NCI-H774 (cell line): ENCODE data around the gene UGT1A7.
"Not testable (repeated sequence)": the region's sequence is repeated elsewhere in the genome, so short reads cannot be mapped to it uniquely, and the experiment has no call there.

Source experiments
- DNase-seq: peaks from one replicate; lab custom pipeline; 2025; lab: John Stamatoyannopoulos, UW

The UGT1A7 gene

GRCh38 chr2:233712611-233713261, 31.0 kb downstream of the UGT1A7 start, which contains the start of gene UGT1A5:
TSS of gene UGT1A5 (plus strand) at chr2:233712907. CDS start at chr2:233712992, 85 bp downstream.
- DNase-seq = no peak

- DNase-seq = no peak
Measured at GRCh38 chr2:233713262-233713615, 31.5 kb downstream of the UGT1A7 start.

GRCh38 chr2:233714121-233714520, 32.4 kb downstream of the UGT1A7 start:
- DNase-seq = no peak

- DNase-seq = no peak
Measured at GRCh38 chr2:233718552-233718951, 36.9 kb downstream of the UGT1A7 start, which contains the start of gene UGT1A4. TSS of gene UGT1A4 (plus strand) at chr2:233718736. CDS start at chr2:233718821, 85 bp downstream.

GRCh38 chr2:233728723-233729301, 47.1 kb downstream of the UGT1A7 start, which contains the start of gene UGT1A3:
TSS of gene UGT1A3 (plus strand) at chr2:233729042. CDS start at chr2:233729127, 85 bp downstream.
- DNase-seq = no peak

- DNase-seq = not testable (repeated sequence)
Measured at GRCh38 chr2:233736868-233737653, 55.4 kb downstream of the UGT1A7 start.

GRCh38 chr2:233740870-233741269, 59.2 kb downstream of the UGT1A7 start:
- DNase-seq = no peak

GRCh38 chr2:233743464-233744259, 62.0 kb downstream of the UGT1A7 start:
- no peak for DNase-seq

GRCh38 chr2:233745073-233745755, 63.5 kb downstream of the UGT1A7 start:
- no peak for DNase-seq

GRCh38 chr2:233745838-233746237, 64.1 kb downstream of the UGT1A7 start:
- DNase-seq = not testable (repeated sequence)

- no peak for DNase-seq
Measured at GRCh38 chr2:233746475-233747282, 65.0 kb downstream of the UGT1A7 start.

GRCh38 chr2:233747283-233747544, 65.5 kb downstream of the UGT1A7 start:
- DNase-seq = no peak

- not testable (repeated sequence) for DNase-seq
Measured at GRCh38 chr2:233750689-233751088, 69.0 kb downstream of the UGT1A7 start.

- DNase-seq = not testable (repeated sequence)
Measured at GRCh38 chr2:233751212-233752009, 69.7 kb downstream of the UGT1A7 start.

- no peak for DNase-seq
Measured at GRCh38 chr2:233754872-233755611, 73.3 kb downstream of the UGT1A7 start.

- no peak for DNase-seq
Measured at GRCh38 chr2:233756429-233757081, 74.9 kb downstream of the UGT1A7 start.

GRCh38 chr2:233758141-233758540, 76.4 kb downstream of the UGT1A7 start:
- DNase-seq = no peak

- DNase-seq = no peak
Measured at GRCh38 chr2:233758849-233759248, 77.1 kb downstream of the UGT1A7 start.

- DNase-seq = no peak
Measured at GRCh38 chr2:233760043-233760442, 78.3 kb downstream of the UGT1A7 start, which contains the start of gene UGT1A1. TSS of gene UGT1A1 (plus strand) at chr2:233760270. CDS start at chr2:233760288, 18 bp downstream.
